GM10266 (cell line): Measurements from ENCODE around the gene ATP2A3.

Experiments used
- DNase-seq: peaks from one replicate; pipeline ENCODE4 v3.0.0; 2012; ENCODE audit errors: extremely low spot score
- TF ChIP-seq, protein P1 (sequence below): IDR thresholded peaks from 2 replicates; pipeline ENCODE4 v1.5.1; 2012; ENCODE audit warnings: mild to moderate bottlenecking, low read depth; ENCODE audit not compliant: control insufficient read depth, insufficient read depth; ENCODE audit errors: missing control alignments

Gene ATP2A3

DNA sequence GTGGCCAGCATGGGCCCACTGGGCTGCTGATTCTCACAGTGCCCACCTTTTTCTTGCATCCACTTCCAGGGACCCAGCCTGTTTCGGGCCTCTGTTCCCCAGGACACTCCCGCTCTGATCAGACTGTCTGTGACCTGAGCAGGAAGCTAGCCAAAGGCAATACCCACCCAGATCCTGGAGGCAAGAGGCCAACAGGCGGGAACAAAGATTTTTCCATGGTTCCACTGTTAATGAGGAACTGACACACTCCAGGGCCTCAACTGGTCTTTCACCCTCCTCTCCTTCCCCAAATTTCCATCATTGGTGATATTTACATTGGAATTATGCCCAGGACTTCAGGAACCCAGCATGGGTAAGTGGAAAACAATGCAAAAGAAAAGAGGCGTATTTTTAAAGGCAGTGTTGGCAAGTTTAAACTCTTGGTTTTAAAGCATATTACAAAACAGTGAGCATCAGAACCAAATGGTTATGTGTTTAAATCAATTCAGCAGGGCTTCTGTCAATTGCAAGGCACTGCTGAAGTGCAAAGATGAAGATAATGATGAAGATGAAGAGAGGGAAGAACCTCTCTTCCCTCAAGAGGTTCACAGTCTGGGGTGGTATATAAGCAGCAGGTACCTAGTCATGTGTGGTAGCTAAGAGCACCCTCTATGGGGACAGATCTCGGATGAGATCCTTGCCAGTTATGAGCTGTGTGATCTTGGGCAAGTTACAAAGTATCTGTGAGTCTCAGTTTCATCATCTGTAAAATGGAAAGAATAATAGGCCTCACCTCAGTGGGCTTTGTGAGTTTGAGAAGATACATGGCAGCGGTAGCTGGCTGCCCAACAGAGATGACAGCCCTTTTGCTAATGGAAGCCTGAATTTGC, 14.4 kb upstream of the ATP2A3 start:
- DNase-seq, result no peak
- TF ChIP-seq, protein P1, sequence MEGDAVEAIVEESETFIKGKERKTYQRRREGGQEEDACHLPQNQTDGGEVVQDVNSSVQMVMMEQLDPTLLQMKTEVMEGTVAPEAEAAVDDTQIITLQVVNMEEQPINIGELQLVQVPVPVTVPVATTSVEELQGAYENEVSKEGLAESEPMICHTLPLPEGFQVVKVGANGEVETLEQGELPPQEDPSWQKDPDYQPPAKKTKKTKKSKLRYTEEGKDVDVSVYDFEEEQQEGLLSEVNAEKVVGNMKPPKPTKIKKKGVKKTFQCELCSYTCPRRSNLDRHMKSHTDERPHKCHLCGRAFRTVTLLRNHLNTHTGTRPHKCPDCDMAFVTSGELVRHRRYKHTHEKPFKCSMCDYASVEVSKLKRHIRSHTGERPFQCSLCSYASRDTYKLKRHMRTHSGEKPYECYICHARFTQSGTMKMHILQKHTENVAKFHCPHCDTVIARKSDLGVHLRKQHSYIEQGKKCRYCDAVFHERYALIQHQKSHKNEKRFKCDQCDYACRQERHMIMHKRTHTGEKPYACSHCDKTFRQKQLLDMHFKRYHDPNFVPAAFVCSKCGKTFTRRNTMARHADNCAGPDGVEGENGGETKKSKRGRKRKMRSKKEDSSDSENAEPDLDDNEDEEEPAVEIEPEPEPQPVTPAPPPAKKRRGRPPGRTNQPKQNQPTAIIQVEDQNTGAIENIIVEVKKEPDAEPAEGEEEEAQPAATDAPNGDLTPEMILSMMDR, result no peak

DNA sequence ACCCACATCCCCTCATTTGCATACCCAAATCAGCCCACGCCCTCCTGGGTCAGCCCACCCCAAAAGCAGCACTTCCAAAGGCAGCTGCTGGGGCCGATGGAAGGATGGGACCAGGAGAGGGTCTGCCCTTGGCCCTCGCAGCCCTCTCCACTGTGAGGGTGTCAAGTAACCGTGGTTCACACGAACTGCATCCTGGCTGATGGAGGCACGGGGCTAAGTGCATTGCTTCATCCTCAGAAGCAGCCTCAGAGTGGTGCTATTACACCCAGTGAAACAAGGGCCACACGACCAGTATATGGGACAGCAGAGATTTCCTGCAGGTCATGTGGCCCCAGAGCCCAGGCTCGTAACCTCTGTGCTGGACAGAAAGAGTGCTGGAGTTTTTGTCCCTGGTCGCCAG, 13.2 kb upstream of the ATP2A3 start:
- DNase-seq, result no peak
- TF ChIP-seq, protein P1, result no peak

DNA sequence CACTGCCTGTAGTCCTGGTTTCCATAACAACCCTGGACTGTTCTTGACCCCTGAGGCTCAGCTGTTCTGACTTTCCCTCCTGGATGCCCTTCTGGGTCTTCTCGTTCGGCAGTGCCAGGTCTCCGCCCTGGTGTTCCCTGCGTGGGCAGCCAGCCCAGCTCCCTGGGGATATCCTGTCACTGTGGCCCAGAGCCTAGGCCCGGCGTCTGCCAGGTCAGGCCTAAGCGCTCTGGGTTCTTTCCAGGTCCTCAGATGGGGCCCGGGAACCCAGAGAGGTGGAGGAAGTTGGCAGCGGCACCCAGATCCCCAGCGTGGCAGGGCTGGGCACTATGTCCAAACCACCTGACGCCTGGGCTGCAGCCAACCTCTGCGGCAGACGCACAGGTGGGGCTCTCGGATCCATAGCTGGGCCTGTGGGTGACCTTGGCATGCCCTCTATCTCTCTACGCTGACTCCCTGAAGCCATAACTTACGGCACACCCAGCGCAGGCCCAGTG, 12.5 kb upstream of the ATP2A3 start:
- DNase-seq, result no peak
- TF ChIP-seq, protein P1, result no peak

DNA sequence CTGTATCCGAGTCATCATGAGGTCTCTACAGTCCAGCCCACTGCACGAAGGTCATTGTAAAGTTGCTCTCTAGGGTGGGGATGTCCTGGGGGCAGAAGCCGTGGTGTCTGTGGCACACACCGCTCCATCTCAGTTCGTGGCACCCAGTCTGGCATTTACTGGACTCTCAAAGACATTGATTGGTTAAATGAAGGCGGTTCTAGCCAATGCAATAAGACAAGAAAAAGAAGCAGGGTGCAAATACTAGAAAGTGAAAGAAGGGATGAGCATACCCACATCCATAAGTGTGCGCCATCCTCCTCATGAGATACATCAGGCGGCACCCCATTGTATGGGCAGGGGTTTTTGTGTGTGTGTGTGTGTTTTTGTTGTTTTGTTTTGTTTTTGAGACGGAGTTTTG, 10.7 kb upstream of the ATP2A3 start:
- DNase-seq, result no peak
- TF ChIP-seq, protein P1, result no peak

DNA sequence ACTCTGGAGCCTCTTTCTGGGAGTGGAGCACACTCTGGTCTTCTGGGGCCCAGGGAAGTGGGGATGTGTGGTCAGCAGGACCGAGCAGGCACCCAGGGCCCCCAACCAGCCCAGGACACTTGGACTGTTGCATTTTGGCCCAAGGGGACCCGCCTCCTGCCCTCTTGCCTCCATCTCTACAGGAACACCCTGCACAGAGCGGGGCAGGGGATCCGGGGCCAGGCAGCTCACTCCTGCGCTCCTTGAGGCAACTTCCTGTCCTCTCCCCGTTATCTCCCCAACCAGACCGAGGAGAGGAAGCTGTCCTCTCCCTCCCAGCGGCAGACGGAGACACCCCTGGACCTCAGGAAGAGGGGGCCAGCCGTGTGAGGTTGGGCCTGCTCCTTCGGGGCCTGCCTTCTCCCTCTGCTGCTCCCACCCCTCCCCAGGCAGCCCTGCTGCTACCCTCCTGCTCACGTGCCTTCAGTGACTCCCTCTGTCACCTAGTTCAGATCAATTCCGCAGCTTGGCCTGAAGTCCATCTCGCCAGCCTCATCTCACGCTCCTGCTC, 10.0 kb upstream of the ATP2A3 start:
- DNase-seq, result no peak
- TF ChIP-seq, protein P1, result no peak

DNA sequence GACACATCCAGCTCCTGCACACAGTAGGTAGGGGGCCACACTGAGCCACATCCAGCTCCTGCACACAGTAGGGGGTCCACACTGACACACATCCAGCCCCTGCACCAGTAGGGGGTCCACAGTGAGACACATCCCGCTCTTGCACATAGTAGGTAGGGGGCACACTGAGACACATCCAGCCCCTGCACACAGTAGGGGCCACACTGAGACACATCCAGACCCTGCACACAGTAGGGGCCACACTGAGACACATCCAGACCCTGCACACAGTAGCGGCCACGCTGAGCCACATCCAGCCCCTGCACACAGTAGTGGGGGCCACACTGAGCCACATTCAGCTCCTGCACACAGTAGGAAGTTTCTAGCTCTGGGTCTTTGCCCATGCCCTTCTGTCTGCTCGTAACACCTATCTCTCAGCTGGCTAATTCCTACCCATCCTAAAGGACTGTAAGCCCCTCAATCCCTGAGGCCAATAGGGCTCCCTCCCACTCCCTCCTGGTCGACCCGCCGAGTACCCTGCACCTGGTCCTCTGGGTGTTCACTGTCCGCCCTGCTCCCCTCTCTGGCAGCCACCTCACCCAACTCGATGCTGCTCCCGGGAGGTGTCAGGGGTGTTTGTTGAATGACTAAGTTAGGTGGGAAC, 9.4 kb upstream of the ATP2A3 start:
- no peak for DNase-seq
- TF ChIP-seq, protein P1, result no peak

DNA sequence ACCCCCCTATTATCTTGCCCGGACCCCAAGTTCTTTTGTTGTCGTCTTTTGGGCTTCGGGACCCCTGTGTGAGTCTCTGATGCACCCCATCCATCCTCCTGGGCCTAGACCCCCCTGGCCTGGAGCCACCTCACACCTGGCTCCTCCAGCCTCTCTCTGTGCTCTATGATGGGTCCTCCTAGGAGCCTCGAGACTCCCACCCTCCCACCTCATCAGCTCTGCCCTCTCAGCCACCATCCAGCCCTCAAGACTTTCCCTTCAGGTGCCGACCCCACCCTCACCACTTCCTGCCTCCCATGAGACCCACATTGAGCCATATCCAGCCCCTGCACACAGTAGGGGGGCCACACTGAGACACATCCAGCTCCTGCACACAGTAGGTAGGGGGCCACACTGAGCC, 8.7 kb upstream of the ATP2A3 start:
- TF ChIP-seq, protein P1, result no peak

More for the DNA sequence above, 8.7 kb upstream of the ATP2A3 start:
- no peak for DNase-seq
